Measurements from ENCODE around the gene NLK.
"Not testable (repeated sequence)": the region's sequence is repeated elsewhere in the genome, so short reads cannot be mapped to it uniquely, and the experiment has no call there.

The NLK gene

DNA sequence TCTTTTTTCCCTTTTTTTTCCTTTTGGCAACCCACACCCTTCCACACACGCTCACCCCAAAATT, at the start of gene NLK:
Gene NLK, plus strand, starts transcription at position 21 of the 64 bp plus-strand sequence. CDS start 197 bp downstream, outside the sequence.
- no peak for FAIRE-seq
- no peak for DNase-seq (ENCODE audit: insufficient read length, low spot score)

DNA sequence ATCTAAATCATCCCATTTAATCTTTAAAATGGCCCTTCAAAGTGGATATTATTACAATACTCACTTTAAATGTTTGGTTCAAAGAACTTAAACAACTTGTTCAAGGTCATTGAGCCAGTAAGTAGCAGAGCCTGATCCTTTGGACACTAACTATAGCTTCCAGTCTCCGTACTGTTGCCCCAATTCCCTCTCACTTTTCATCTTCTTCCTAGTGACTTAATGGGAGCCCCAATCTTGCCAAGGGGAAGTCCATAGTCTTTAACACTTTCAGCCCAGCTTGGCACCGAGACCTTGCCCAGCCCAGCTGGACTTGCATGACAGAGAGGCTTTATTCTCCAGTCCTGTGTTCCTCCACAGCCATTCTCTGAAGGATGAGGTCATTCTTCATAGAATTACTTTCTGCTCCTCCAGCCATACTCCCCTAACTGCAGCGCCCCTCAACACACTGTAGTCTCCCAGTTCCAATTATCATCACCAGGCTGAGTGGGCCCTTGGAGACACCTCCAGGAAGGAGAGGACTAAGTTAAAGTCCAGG, 49.2 kb upstream of the NLK start:
- FAIRE-seq, result no peak
- DNase-seq (ENCODE audit: insufficient read length, low spot score), result no peak

- DNase-seq (ENCODE audit: insufficient read length, low spot score) (no peak), FAIRE-seq (no peak)
These were observed 48.7 kb upstream of the NLK start for GRCh38 chr17:27993723-27994310.

DNA sequence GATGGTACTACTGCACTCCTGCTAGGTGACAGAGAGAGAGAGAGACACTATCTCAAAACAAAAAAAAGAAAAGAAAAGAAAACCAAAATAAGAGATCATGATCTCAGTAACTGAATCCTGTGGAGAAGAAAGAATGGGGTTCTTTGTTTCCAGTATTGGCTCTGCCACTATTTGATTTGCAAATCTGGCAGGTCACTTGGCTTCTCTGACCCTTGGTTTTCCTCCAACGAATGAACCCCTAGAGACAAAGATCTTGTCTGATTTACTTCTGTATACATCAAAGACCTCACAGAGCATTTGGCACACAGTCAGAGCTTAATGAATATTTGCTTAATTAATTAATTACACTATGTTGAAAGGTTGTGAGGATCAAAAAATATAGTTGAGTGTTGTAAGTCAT, 47.9 kb upstream of the NLK start:
- no peak for DNase-seq (ENCODE audit: insufficient read length, low spot score)
- FAIRE-seq, result no peak

GRCh38 chr17:27995554-27995953, 46.9 kb upstream of the NLK start:
- FAIRE-seq, result no peak
- DNase-seq (ENCODE audit: insufficient read length, low spot score), result no peak

DNA sequence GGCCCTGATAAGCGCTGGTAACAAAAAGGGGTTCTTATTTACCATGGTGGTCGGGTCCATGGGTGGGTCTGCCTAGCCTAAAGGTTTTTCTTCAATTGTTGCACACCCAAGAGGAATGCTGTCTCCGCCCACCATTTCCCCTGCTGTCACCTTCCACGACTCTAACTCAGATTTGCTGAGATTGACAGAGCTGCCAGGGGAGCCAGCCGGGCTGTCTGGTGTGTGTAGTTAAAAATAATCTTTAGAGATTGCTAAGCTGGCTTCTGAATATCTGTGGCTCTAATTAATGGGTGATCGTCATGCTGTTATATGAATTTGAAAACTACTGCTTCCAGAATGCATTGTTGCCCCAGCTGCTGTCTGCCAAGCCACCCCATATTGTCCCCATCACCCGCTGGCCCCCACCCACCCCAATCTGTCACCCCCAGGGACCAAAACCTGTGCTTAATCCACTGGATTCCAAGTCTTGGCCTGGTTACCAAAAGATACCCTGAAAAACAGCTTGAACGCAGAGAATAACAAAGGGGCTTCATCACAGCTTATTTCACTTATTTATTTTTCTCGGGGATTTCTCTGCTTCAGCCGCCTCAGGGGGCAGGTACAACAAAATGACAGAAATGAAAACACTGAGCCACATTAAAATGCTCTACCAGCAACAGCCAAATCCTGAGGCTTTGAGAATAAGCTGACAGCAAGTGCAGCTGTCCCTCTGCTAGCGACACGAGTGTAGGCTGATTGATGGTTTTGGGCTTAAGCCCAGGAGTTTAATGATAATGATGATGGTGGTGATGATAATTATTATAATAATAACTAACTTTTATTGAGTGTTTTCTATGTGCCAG, 46.1 kb upstream of the NLK start:
- DNase-seq (ENCODE audit: insufficient read length, low spot score), result no peak
- no peak for FAIRE-seq

- DNase-seq (ENCODE audit: insufficient read length, low spot score) (no peak), FAIRE-seq (no peak)
These were observed 45.5 kb upstream of the NLK start for GRCh38 chr17:27997044-27997401.

DNA sequence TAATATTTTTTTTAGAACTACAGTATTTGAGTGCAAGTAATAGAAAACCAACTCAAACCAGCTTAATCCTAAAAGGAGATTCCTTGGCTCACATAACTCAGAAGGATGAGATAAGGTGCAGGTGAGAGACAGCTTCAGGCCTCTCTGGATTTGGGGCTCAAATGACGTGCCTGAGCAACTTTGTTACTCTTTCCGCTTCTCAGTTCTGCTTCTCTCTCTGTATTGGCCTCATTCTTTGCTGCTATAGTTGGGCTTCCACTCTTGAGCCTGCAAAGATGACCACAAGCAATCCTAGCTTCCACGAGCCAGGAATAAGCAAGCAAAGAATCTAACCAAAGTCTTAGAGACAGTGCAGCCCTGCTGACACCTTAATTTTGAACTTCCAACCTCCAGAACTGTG, 45.0 kb upstream of the NLK start:
- FAIRE-seq (no peak), DNase-seq (ENCODE audit: insufficient read length, low spot score) (no peak)

DNA sequence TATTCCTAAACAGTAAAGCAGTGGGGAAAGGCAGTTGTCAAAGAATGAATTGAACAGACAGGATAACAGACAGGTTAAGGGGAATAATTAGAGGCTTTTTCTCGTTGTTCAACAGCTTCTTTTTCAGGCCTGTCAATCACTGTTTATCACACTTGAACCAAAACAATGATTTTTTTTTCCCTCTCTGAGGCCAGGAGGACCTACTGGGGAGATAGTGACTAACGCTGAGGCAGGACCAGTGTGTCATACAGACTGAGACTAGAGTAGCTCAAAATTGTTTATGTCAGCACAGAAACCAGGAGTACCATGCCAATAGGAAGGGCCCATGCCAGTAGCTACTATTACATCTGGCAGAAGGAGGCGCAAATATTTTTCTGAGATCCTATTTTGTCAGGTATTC, 41.3 kb upstream of the NLK start:
- FAIRE-seq (no peak), DNase-seq (ENCODE audit: insufficient read length, low spot score) (no peak)

- no peak for DNase-seq (ENCODE audit: insufficient read length, low spot score)
- no peak for FAIRE-seq
These were observed 38.1 kb upstream of the NLK start for GRCh38 chr17:28004344-28004743.

DNA sequence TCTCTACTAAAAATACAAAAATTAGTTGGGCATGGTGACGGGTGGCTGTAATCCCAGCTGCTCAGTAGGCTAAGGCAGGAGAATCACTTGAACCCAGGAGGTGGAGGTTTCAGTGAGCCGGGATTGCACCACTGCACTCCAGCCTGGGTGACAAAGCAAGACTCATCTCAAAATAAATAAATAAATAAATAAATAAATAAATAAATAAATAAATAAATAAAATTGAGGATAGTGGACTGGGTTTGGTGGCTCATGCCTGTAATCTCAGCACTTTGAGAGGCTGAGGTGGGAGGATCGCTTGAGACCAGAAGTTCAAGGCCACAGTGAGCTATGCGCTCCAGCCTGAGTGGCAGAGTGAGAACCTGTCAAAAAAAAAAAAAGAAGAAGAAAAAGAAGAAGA, 34.6 kb upstream of the NLK start:
- not testable (repeated sequence) for FAIRE-seq

GRCh38 chr17:28008513-28008912, 34.0 kb upstream of the NLK start:
- DNase-seq (ENCODE audit: insufficient read length, low spot score), result no peak

More for the DNA sequence above, 34.6 kb upstream of the NLK start:
- not testable (repeated sequence) for DNase-seq (ENCODE audit: insufficient read length, low spot score)

DNA sequence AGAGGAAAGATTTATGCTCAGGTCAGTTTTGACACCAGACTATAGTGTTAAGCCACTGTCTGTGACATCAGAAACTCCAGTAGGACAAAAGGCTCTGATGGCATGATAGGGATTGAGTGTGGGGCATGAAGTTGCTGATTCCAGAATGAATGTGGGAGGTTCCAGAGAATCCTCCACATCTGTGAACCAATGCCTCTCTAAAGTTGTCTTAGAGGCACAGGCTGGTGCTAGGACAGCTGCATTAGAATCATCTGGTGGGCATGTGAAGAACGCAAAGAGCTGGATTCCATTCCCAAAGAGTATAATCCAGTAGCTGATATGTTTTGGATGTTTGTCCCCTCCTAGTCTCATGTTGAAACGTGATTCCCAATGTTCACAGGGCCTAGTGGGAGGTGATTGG, 32.1 kb upstream of the NLK start:
- no peak for FAIRE-seq
- no peak for DNase-seq (ENCODE audit: insufficient read length, low spot score)

More at GRCh38 chr17:28008513-28008912, 34.0 kb upstream of the NLK start:
- FAIRE-seq, result no peak

DNA sequence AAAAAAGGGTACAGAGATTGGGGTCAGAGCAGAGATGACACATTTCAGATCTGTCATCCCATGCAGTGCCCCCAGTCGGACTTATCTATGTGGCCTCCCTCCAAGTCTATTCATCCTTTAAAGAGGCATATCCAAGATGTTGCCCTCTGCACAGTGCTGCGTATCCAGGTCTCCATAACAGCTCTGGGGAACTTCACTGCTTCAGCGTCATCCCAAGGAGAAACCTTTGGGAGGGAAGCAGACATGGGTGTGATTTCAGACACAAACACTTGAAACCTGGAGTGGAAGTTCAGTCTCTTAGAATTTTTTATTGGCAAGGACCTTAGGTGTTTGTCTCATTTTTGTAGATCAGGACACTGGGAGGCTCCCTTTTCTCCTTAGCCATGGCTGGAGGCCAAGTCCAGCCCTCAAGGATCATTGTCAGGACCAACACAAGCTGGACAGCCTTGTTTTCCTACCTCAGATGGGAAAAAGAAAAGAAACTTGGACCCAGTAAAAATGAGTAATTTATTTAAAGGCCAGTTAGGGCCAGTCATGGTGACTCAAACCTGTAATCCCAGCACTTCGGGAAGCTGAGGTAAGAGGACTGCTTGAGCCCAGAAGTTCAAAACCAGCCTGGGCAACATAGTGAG, 23.9 kb upstream of the NLK start:
- no peak for DNase-seq (ENCODE audit: insufficient read length, low spot score)

DNA sequence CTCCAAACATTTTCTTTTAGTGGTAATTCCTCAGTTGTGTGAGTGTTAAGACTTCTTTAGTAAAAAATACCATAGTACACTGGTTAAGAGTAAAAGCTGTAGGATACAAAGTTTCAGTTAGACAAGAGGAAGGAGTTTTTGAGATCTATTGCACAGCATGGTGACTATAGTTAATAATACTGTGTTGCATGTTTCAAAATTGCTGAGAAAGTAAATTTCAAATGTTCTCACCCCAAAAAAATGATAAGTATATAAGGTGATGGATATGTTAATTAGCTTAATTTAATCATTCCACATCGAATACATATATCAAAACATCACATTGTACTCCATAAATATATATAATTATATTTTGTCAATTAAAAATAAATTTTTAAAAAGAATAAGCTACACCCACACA, 22.0 kb upstream of the NLK start:
- FAIRE-seq (no peak), DNase-seq (ENCODE audit: insufficient read length, low spot score) (no peak)

More for the DNA sequence above, 23.9 kb upstream of the NLK start:
- no peak for FAIRE-seq

DNA sequence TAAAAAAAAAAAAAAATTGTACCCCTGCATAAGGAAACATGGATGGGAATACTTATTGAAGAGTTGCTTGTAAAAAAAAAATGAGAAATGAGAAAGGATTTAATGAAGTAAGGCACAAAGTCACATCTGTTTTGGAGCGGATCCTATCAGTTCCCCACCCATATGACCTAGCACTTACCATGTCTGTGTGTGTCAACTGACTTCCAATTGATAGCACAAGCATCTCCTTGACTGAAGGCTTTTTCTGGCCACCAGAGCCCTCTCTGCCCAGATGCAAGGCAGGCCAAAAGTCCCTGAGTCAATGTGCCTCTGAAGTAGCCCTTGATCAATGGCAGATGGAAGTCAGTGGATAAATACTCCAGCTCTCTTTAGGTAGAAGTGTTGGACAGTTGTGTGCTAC, 13.4 kb upstream of the NLK start:
- no peak for DNase-seq (ENCODE audit: insufficient read length, low spot score)
- FAIRE-seq, result no peak

DNA sequence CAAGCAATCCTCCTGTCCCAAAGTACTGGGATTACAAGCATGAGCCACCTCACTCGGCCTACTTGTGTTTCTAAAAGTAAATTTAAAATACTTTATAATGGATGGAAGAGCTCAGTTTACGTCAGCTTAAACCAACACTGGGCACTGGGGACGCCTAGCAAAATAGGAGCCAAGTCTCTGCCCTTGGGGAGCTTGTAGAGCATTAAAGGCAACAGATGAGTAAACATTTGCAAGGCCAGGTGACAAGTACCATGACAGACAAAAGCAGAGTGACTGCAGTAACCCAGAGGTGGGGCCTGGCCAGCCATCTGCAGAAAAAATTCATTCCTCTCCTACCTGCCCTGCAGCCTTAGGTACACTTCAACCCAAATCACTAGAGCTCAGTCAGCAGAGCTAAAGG, 12.1 kb upstream of the NLK start:
- FAIRE-seq, result no peak
- DNase-seq (ENCODE audit: insufficient read length, low spot score), result no peak

GRCh38 chr17:28031174-28031573, 11.3 kb upstream of the NLK start:
- DNase-seq (ENCODE audit: insufficient read length, low spot score) (no peak), FAIRE-seq (no peak)

GRCh38 chr17:28033972-28034714, 8.3 kb upstream of the NLK start:
- DNase-seq (ENCODE audit: insufficient read length, low spot score) (no peak), FAIRE-seq (no peak)

- FAIRE-seq; DNase-seq (ENCODE audit: insufficient read length, low spot score): not testable (repeated sequence)
These were observed 7.0 kb upstream of the NLK start for GRCh38 chr17:28035452-28035851.

- not testable (repeated sequence) for FAIRE-seq; DNase-seq (ENCODE audit: insufficient read length, low spot score)
These were observed 6.6 kb upstream of the NLK start for GRCh38 chr17:28035884-28036283.

DNA sequence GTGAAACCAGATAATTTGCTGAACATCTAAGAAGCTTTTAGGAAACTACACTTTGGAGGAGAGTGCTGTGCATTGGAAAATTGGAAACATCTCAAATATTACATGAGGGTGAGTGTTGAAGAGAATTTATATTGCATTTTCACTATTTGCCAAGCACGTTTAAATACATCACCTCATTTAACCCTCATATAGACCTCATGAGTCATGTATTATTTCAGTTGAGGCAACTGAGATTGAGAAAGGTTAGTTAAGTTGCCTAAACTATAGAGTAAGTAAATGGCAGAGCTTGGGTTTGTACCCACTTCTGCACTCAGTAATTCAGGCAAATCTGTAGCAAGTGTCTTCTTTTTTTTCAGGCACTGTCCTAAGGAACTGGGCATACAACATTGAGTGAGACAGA, 3.7 kb upstream of the NLK start:
- DNase-seq (ENCODE audit: insufficient read length, low spot score) (no peak), FAIRE-seq (no peak)
